PC-3 (cell line): ENCODE data around the gene KRTAP2-3.

ENCODE experiments used
- EZH2phosphoT487 ChIP-seq: fragments of 300-600 bp; sonication (generic); IDR thresholded peaks from 2 replicates; pipeline ENCODE4 v1.6.1; 2018; ENCODE audit warnings: mild to moderate bottlenecking, antibody characterized with exemption, low read length, borderline replicate concordance
- TF ChIP-seq, protein P1 (sequence below): fragments of 300-600 bp; sonication (generic); conservative IDR thresholded peaks from 2 replicates; pipeline ENCODE4 v1.5.1; 2017; ENCODE audit warnings: antibody characterized with exemption, low read depth, mild to moderate bottlenecking, low read length

DNA sequence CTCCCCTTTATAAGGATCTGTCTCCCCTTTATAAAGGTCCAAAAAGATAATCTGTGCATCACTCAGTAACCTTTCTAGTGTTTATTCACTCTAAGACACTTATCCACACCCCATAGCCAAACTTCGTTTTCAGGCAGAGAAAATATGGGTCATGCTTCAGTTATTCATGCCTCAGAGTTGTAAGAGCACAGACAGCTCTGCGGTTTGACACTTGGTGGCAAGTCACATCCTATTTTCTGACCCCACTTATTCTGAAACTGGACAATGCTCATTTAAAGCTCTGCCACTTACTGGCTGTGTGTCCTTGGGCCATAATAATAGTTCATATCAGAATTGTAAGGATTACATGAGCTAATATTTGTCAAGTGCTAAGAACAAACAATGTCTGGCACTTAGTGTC, 10.8 kb downstream of the KRTAP2-3 start:
- no peak for TF ChIP-seq EZH2phosphoT487
- TF ChIP-seq, protein P1, sequence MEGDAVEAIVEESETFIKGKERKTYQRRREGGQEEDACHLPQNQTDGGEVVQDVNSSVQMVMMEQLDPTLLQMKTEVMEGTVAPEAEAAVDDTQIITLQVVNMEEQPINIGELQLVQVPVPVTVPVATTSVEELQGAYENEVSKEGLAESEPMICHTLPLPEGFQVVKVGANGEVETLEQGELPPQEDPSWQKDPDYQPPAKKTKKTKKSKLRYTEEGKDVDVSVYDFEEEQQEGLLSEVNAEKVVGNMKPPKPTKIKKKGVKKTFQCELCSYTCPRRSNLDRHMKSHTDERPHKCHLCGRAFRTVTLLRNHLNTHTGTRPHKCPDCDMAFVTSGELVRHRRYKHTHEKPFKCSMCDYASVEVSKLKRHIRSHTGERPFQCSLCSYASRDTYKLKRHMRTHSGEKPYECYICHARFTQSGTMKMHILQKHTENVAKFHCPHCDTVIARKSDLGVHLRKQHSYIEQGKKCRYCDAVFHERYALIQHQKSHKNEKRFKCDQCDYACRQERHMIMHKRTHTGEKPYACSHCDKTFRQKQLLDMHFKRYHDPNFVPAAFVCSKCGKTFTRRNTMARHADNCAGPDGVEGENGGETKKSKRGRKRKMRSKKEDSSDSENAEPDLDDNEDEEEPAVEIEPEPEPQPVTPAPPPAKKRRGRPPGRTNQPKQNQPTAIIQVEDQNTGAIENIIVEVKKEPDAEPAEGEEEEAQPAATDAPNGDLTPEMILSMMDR: no peak
